ENCODE data around the gene KRT10.
A peak's percentile ranks its signal among the peaks of the same experiment; 100 is the strongest.

The KRT10 gene

GRCh38 chr17:40803617-40804082, 18.8 kb downstream of the KRT10 start:
- DNase-seq (ENCODE audit: low read depth): peak; percentile 35

GRCh38 chr17:40801157-40801556, 21.3 kb downstream of the KRT10 start:
- DNase-seq (ENCODE audit: low read depth): no peak

- DNase-seq (ENCODE audit: low read depth): no peak
Measured at GRCh38 chr17:40800381-40800780, 22.0 kb downstream of the KRT10 start.

- DNase-seq (ENCODE audit: low read depth): no peak
Measured at GRCh38 chr17:40799859-40800258, 22.6 kb downstream of the KRT10 start, which contains the start of gene KRT28. KRT28 (minus strand) TSS chr17:40799959; CDS start chr17:40799893, 66 bp downstream.

GRCh38 chr17:40796846-40797245, 25.6 kb downstream of the KRT10 start:
- DNase-seq (ENCODE audit: low read depth): no peak

- DNase-seq (ENCODE audit: low read depth): no peak
Measured at GRCh38 chr17:40795019-40795667, 27.3 kb downstream of the KRT10 start.

GRCh38 chr17:40794466-40794865, 27.9 kb downstream of the KRT10 start:
- DNase-seq (ENCODE audit: low read depth): no peak

GRCh38 chr17:40793832-40794231, 28.6 kb downstream of the KRT10 start:
- DNase-seq (ENCODE audit: low read depth): no peak

- DNase-seq (ENCODE audit: low read depth): peak; percentile 21
Measured at GRCh38 chr17:40791787-40792436, 30.5 kb downstream of the KRT10 start.

GRCh38 chr17:40791111-40791510, 31.3 kb downstream of the KRT10 start:
- DNase-seq (ENCODE audit: low read depth): peak; percentile 24

GRCh38 chr17:40782450-40782849, 40.0 kb downstream of the KRT10 start, which contains the start of gene KRT27:
KRT27 (minus strand) TSS chr17:40782550; CDS start chr17:40782493, 57 bp downstream.
- no peak for DNase-seq (ENCODE audit: low read depth)

GRCh38 chr17:40779181-40779909, 43.1 kb downstream of the KRT10 start:
- no peak for DNase-seq (ENCODE audit: low read depth)

GRCh38 chr17:40778461-40778860, 44.0 kb downstream of the KRT10 start:
- DNase-seq (ENCODE audit: low read depth): no peak

- DNase-seq (ENCODE audit: low read depth): no peak
Measured at GRCh38 chr17:40777971-40778370, 44.4 kb downstream of the KRT10 start.

- no peak for DNase-seq (ENCODE audit: low read depth)
Measured at GRCh38 chr17:40777459-40777858, 45.0 kb downstream of the KRT10 start.

- DNase-seq (ENCODE audit: low read depth): no peak
Measured at GRCh38 chr17:40775945-40776344, 46.5 kb downstream of the KRT10 start.

- DNase-seq (ENCODE audit: low read depth): no peak
Measured at GRCh38 chr17:40772101-40772500, 50.3 kb downstream of the KRT10 start, which contains the start of gene KRT26. KRT26 (minus strand) TSS chr17:40772201; CDS start chr17:40772113, 88 bp downstream.

All from GM04504 (cell line).